WTC11 (cell line): ENCODE measurements around the gene SASH3. TPM values are rescaled to one million over a fixed set of nuclear protein-coding genes. Genes with fewer than 3 reads are reported as not detected.
A peak's percentile ranks its signal among the peaks of the same experiment; 100 is the strongest.

ENCODE experiments used
- ATAC-seq: fragments of 200-7000 bp; cut with Tn5 transposase; 2 replicates; pipeline ENCODE4 v1.10.0; 2021; ENCODE audit warnings: mild to moderate bottlenecking, moderate library complexity
- CTCF ChIA-PET: fragments of 300-600 bp; sonication (Branson Sonifier 250); formaldehyde crosslinking; loops from one replicate; lab custom pipeline; 2021; ENCODE audit warnings: antibody characterized with exemption; lab: Charles Lee
- POLR2A ChIA-PET: fragments of 350-600 bp; sonication (Branson Sonifier 250); formaldehyde crosslinking; loops from one replicate; lab custom pipeline; 2021; ENCODE audit warnings: antibody characterized with exemption; lab: Charles Lee
- DNase-seq: peaks from one replicate; pipeline ENCODE4 v3.0.0; 2021; ENCODE audit warnings: low spot score
- H3K27ac Mint-ChIP-seq: 2 replicates; pipeline ENCODE4 v1.8.0; 2021; ENCODE audit warnings: mixed read lengths
- H3K27me3 Mint-ChIP-seq: 2 replicates; pipeline ENCODE4 v1.8.0; 2021; ENCODE audit warnings: low read depth, mild to moderate bottlenecking, moderate library complexity, mixed read lengths
- H3K36me3 Mint-ChIP-seq: 2 replicates; pipeline ENCODE4 v1.8.0; 2021; ENCODE audit warnings: mixed read lengths
- H3K4me1 Mint-ChIP-seq: 2 replicates; pipeline ENCODE4 v1.8.0; 2022; ENCODE audit warnings: mixed read lengths
- H3K4me3 Mint-ChIP-seq: 2 replicates; pipeline ENCODE4 v1.8.0; 2021; ENCODE audit warnings: mild to moderate bottlenecking, moderate library complexity, mixed read lengths
- H3K9me3 Mint-ChIP-seq: 2 replicates; pipeline ENCODE4 v1.8.0; 2021; ENCODE audit warnings: mixed read lengths
- ATF2 ChIP-seq: sonication (generic); formaldehyde crosslinking; IDR thresholded peaks from 2 replicates; pipeline ENCODE4 v1.8.1; 2022; ENCODE audit warnings: low read depth, missing genetic modification reagents, borderline replicate concordance
- ATF3 ChIP-seq: sonication (generic); formaldehyde crosslinking; conservative IDR thresholded peaks from 2 replicates; pipeline ENCODE4 v1.8.1; 2022; ENCODE audit warnings: mild to moderate bottlenecking, missing genetic modification reagents
- CBFB ChIP-seq: sonication (generic); formaldehyde crosslinking; IDR thresholded peaks from 2 replicates; pipeline ENCODE4 v1.8.1; 2022; ENCODE audit warnings: mild to moderate bottlenecking, low read depth, missing genetic modification reagents
- GTF2I ChIP-seq: fragments of 250-450 bp; sonication (Bioruptor Pico); conservative IDR thresholded peaks from 2 replicates; pipeline ENCODE4 v1.4.0; 2021; ENCODE audit warnings: mild to moderate bottlenecking
- HMGA2 ChIP-seq: fragments of 250-450 bp; sonication (Bioruptor Pico); IDR thresholded peaks from 2 replicates; pipeline ENCODE4 v1.4.0; 2021; ENCODE audit warnings: mild to moderate bottlenecking, moderate library complexity
- PRRX2 ChIP-seq: fragments of 250-450 bp; sonication (Bioruptor Pico); IDR thresholded peaks from 2 replicates; pipeline ENCODE4 v1.8.0; 2021; ENCODE audit warnings: mild to moderate bottlenecking
- RORB ChIP-seq: fragments of 250-450 bp; sonication (Bioruptor Pico); IDR thresholded peaks from 2 replicates; pipeline ENCODE4 v1.9.0; 2021; ENCODE audit warnings: mild to moderate bottlenecking
- SP1 ChIP-seq: sonication (generic); formaldehyde crosslinking; conservative IDR thresholded peaks from 2 replicates; pipeline ENCODE4 v1.8.1; 2022; ENCODE audit warnings: missing genetic modification reagents
- TEAD4 ChIP-seq: sonication (generic); formaldehyde crosslinking; IDR thresholded peaks from 2 replicates; pipeline ENCODE4 v1.8.0; 2022; ENCODE audit warnings: mild to moderate bottlenecking, missing genetic modification reagents
- USF1 ChIP-seq: sonication (generic); formaldehyde crosslinking; IDR thresholded peaks from 2 replicates; pipeline ENCODE4 v1.8.0; 2022; ENCODE audit warnings: mild to moderate bottlenecking, missing genetic modification reagents
- total RNA-seq: library from RNA; stranded (reverse); gene quantifications from 3 replicates; pipeline ENCODE4 v1.2.3, GENCODE V29; 2021
- TF ChIP-seq, protein P1 (sequence below): fragments of 250-450 bp; sonication (Bioruptor Pico); IDR thresholded peaks from 2 replicates; pipeline ENCODE4 v1.8.0; 2021; ENCODE audit warnings: mild to moderate bottlenecking
- TF ChIP-seq, protein P2 (sequence below): fragments of 250-450 bp; sonication (Bioruptor Pico); IDR thresholded peaks from 2 replicates; pipeline ENCODE4 v1.9.0; 2021; ENCODE audit warnings: mild to moderate bottlenecking
- TF ChIP-seq, protein P3 (sequence below): sonication (generic); formaldehyde crosslinking; IDR thresholded peaks from 2 replicates; pipeline ENCODE4 v1.8.1; 2022; ENCODE audit warnings: missing genetic modification reagents, borderline replicate concordance
- TF ChIP-seq, protein P4 (sequence below): sonication (generic); formaldehyde crosslinking; IDR thresholded peaks from 2 replicates; pipeline ENCODE4 v1.8.1; 2023; ENCODE audit warnings: mild to moderate bottlenecking, missing genetic modification reagents
- TF ChIP-seq, protein P5 (sequence below): sonication (generic); formaldehyde crosslinking; IDR thresholded peaks from 2 replicates; pipeline ENCODE4 v1.8.1; 2022; ENCODE audit warnings: low read depth, mild to moderate bottlenecking, moderate library complexity, missing genetic modification reagents, borderline replicate concordance
- TF ChIP-seq, protein P6 (sequence below): sonication (generic); formaldehyde crosslinking; IDR thresholded peaks from 2 replicates; pipeline ENCODE4 v1.8.0; 2023; ENCODE audit warnings: mild to moderate bottlenecking, missing genetic modification reagents

Gene SASH3
- total RNA-seq, 1 experiment from 2014 or later, result 0.22 TPM

DNA sequence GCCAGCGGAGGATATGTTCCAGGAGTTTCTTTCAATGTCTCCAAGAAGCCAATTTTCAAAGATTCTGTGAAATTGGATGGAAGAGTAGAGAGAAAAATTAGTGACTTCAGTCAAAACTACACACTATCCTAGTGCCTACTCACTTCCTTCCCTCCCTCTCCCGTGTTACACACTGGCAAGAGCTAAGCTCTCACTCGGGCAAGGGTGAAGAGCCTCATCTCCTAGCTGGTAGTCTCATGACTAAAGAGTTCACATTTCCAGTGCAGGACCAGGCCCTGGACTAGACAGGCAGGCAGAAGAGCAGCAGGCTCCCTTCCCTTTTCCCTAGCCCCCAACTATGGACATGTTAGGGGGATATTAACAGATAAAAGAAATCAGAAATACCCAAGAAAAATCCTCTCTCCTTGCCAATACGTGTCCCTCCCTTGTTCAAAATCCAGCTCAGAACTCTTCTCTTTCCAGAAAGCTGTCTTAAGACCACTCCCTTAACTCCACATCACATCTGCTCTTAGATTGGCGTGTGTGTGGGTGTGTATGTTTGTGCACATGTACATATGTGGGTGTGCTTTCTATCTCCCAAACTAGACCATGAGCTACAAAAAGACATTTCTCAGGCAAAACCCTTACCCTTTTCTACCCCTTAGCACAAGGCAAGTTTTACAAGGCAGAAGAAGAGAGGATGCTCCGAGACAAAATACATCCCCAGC is 34.1 kb downstream of the SASH3 start (continued):
- TF ChIP-seq GTF2I (CRISPR knock-in tag), result no peak

DNA sequence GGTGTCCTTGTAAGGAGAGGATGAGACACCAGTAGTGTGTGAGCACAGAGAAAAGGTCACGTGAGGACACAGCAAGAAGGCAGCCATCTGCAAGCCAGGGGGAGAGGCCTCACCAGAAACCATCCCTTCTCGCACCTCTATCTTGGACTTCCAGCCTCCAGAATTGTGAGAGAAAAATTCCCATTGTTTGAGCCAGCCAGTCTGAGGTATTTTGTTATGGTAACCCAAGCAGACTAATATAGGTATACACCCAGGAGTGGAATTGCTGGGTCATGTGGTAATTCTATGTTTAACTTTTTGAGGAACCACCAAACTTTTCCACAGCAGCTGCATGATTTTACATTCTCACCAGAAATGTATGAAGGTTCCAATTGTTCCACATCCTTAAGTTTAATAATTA is 38.4 kb downstream of the SASH3 start:
- no peaks in the 10 kb centered on the region for H3K27me3 Mint-ChIP-seq
- peaks cover 17% of the 10 kb centered on the region for H3K36me3 Mint-ChIP-seq
- ChIA-PET POLR2A (no interaction called here), CTCF (no interaction called here)
- no peak for DNase-seq
- TF ChIP-seq HMGA2 (CRISPR knock-in tag) (no peak), ATF3 (CRISPR knock-in tag) (no peak), CBFB (CRISPR knock-in tag) (no peak), USF1 (CRISPR knock-in tag) (no peak), SP1 (CRISPR knock-in tag) (no peak), PRRX2 (CRISPR knock-in tag) (no peak), TEAD4 (no peak), RORB (CRISPR knock-in tag) (no peak)
- TF ChIP-seq, protein P1, sequence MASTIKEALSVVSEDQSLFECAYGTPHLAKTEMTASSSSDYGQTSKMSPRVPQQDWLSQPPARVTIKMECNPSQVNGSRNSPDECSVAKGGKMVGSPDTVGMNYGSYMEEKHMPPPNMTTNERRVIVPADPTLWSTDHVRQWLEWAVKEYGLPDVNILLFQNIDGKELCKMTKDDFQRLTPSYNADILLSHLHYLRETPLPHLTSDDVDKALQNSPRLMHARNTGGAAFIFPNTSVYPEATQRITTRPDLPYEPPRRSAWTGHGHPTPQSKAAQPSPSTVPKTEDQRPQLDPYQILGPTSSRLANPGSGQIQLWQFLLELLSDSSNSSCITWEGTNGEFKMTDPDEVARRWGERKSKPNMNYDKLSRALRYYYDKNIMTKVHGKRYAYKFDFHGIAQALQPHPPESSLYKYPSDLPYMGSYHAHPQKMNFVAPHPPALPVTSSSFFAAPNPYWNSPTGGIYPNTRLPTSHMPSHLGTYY, result no peak
- TF ChIP-seq, protein P2, sequence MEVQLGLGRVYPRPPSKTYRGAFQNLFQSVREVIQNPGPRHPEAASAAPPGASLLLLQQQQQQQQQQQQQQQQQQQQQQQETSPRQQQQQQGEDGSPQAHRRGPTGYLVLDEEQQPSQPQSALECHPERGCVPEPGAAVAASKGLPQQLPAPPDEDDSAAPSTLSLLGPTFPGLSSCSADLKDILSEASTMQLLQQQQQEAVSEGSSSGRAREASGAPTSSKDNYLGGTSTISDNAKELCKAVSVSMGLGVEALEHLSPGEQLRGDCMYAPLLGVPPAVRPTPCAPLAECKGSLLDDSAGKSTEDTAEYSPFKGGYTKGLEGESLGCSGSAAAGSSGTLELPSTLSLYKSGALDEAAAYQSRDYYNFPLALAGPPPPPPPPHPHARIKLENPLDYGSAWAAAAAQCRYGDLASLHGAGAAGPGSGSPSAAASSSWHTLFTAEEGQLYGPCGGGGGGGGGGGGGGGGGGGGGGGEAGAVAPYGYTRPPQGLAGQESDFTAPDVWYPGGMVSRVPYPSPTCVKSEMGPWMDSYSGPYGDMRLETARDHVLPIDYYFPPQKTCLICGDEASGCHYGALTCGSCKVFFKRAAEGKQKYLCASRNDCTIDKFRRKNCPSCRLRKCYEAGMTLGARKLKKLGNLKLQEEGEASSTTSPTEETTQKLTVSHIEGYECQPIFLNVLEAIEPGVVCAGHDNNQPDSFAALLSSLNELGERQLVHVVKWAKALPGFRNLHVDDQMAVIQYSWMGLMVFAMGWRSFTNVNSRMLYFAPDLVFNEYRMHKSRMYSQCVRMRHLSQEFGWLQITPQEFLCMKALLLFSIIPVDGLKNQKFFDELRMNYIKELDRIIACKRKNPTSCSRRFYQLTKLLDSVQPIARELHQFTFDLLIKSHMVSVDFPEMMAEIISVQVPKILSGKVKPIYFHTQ (CRISPR knock-in tag), result no peak
- TF ChIP-seq, protein P3, sequence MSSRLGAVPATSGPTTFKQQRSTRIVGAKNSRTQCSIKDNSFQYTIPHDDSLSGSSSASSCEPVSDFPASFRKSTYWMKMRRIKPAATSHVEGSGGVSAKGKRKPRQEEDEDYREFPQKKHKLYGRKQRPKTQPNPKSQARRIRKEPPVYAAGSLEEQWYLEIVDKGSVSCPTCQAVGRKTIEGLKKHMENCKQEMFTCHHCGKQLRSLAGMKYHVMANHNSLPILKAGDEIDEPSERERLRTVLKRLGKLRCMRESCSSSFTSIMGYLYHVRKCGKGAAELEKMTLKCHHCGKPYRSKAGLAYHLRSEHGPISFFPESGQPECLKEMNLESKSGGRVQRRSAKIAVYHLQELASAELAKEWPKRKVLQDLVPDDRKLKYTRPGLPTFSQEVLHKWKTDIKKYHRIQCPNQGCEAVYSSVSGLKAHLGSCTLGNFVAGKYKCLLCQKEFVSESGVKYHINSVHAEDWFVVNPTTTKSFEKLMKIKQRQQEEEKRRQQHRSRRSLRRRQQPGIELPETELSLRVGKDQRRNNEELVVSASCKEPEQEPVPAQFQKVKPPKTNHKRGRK, result no peak
- TF ChIP-seq, protein P4, sequence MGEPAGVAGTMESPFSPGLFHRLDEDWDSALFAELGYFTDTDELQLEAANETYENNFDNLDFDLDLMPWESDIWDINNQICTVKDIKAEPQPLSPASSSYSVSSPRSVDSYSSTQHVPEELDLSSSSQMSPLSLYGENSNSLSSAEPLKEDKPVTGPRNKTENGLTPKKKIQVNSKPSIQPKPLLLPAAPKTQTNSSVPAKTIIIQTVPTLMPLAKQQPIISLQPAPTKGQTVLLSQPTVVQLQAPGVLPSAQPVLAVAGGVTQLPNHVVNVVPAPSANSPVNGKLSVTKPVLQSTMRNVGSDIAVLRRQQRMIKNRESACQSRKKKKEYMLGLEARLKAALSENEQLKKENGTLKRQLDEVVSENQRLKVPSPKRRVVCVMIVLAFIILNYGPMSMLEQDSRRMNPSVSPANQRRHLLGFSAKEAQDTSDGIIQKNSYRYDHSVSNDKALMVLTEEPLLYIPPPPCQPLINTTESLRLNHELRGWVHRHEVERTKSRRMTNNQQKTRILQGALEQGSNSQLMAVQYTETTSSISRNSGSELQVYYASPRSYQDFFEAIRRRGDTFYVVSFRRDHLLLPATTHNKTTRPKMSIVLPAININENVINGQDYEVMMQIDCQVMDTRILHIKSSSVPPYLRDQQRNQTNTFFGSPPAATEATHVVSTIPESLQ (CRISPR knock-in tag), result no peak
- H3K4me1 Mint-ChIP-seq, result no peaks in the 10 kb centered on the region
- no peak overlapping the region for H3K27ac Mint-ChIP-seq
- H3K4me3 Mint-ChIP-seq, result no peak overlapping the region
- ATAC-seq, result no peak
- H3K9me3 Mint-ChIP-seq, result no peaks in the 10 kb centered on the region

DNA sequence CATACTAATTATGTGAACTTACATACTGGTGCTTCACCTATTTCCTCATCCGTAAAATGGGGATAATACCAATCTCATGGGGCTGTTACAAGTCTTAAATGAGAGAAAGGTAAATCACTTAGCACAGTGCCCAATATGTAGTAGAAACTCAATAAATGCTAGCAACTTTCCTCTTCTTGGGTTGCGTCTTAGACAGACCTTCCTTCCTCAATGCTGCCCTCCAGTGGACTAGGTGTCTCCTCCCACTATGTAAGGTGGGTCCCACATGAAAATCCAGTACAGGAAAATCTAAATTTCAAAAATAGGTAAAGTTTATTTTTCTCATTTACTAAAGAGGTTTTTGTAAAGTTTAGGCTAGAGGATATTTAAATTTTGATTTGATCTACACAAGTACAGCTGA is 43.4 kb downstream of the SASH3 start:
- ChIA-PET POLR2A (no interaction called here), CTCF (interaction anchor here (1.0 to 1.4 kb wide), 2 partner anchors 10 to 67 kb away, joined by 3 to 6 read pairs; no protein-coding TSS in a partner anchor)
- Mint-ChIP-seq H3K27ac (no peak overlapping the region), H3K36me3 (peaks cover 23% of the 10 kb centered on the region), H3K4me1 (peaks cover 5% of the 10 kb centered on the region), H3K9me3 (no peaks in the 10 kb centered on the region), H3K4me3 (no peak overlapping the region), H3K27me3 (no peaks in the 10 kb centered on the region)
- peak; percentile 60 for ATAC-seq
- DNase-seq, result peak; percentile 14
- no peak for TF ChIP-seq ATF2 (CRISPR knock-in tag)
- TF ChIP-seq, protein P5, sequence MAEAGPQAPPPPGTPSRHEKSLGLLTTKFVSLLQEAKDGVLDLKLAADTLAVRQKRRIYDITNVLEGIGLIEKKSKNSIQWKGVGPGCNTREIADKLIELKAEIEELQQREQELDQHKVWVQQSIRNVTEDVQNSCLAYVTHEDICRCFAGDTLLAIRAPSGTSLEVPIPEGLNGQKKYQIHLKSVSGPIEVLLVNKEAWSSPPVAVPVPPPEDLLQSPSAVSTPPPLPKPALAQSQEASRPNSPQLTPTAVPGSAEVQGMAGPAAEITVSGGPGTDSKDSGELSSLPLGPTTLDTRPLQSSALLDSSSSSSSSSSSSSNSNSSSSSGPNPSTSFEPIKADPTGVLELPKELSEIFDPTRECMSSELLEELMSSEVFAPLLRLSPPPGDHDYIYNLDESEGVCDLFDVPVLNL, result no peak
- TF ChIP-seq, protein P6, sequence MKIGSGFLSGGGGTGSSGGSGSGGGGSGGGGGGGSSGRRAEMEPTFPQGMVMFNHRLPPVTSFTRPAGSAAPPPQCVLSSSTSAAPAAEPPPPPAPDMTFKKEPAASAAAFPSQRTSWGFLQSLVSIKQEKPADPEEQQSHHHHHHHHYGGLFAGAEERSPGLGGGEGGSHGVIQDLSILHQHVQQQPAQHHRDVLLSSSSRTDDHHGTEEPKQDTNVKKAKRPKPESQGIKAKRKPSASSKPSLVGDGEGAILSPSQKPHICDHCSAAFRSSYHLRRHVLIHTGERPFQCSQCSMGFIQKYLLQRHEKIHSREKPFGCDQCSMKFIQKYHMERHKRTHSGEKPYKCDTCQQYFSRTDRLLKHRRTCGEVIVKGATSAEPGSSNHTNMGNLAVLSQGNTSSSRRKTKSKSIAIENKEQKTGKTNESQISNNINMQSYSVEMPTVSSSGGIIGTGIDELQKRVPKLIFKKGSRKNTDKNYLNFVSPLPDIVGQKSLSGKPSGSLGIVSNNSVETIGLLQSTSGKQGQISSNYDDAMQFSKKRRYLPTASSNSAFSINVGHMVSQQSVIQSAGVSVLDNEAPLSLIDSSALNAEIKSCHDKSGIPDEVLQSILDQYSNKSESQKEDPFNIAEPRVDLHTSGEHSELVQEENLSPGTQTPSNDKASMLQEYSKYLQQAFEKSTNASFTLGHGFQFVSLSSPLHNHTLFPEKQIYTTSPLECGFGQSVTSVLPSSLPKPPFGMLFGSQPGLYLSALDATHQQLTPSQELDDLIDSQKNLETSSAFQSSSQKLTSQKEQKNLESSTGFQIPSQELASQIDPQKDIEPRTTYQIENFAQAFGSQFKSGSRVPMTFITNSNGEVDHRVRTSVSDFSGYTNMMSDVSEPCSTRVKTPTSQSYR (CRISPR knock-in tag), result no peak
